HCT116 (cell line): ENCODE results near the gene CD9. TPM values are rescaled to one million over a fixed set of nuclear protein-coding genes. Genes with fewer than 3 reads are reported as not detected.

ENCODE experiments used
- ATAC-seq: fragments of 200-7000 bp; cut with Tn5 transposase; 2 replicates; pipeline ENCODE4 v1.9.1; 2020; ENCODE audit warnings: mild to moderate bottlenecking, moderate library complexity
- BruUV-seq: library from RNA; stranded (reverse); fragments of 400-500 nt; replicated peaks from 2 replicates; lab custom pipeline; 2021; lab: Mats Ljungman, UMichigan
- CTCF ChIA-PET: fragments of 300-600 bp; sonication (Branson Sonifier 250); formaldehyde crosslinking; loops from one replicate; lab custom pipeline; 2021; ENCODE audit warnings: antibody characterized with exemption; lab: Charles Lee
- POLR2A ChIA-PET: fragments of 300-600, 350-600 bp; sonication (Branson Sonifier 250); formaldehyde crosslinking; loops from one replicate; lab custom pipeline; 2021; ENCODE audit warnings: antibody characterized with exemption; lab: Charles Lee
- RAD21 ChIA-PET, 2 experiments: fragments of 300-600 bp; sonication (Branson Sonifier 250); formaldehyde crosslinking; loops; one replicate each; lab custom pipeline; 2023; ENCODE audit warnings: low total read pairs in 2 of 2; ENCODE audit not compliant: uncharacterized antibody in 2 of 2, unreplicated experiment in 2 of 2, low non-redundant PET in 1 of 2; lab: Charles Lee
- DNase-seq: peaks from one replicate; pipeline ENCODE4 v3.0.0-alpha.2; 2010; ENCODE audit warnings: low read depth, low spot score
- H2AFZ ChIP-seq: fragments of 200-600 bp; shearing (Covaris generic), sonication (generic); 2 replicates; pipeline ENCODE4 v1.6.1; 2017; ENCODE audit warnings: low read depth, mixed run types, mixed read lengths, antibody characterized with exemption, low read length; ENCODE audit not compliant: poor library complexity, severe bottlenecking
- H3K27ac ChIP-seq: 2 replicates; pipeline ENCODE4 v1.5.1; 2012; ENCODE audit warnings: low read depth, low read length
- H3K27me3 ChIP-seq: fragments of 200-600 bp; sonication (generic); 2 replicates; pipeline ENCODE4 v1.6.1; 2016; ENCODE audit warnings: mixed run types, low read length, mixed read lengths; ENCODE audit not compliant: insufficient read depth
- H3K36me3 ChIP-seq, 2 experiments: fragments of 200-500 bp in 1 of 2; fragments of 200-600 bp in 1 of 2; sonication (Bioruptor generic) in 1 of 2; sonication (generic) in 1 of 2; 2 replicates each; pipeline versions ENCODE4 v1.5.1 to v1.6.1; 2014 to 2016; ENCODE audit warnings: low read length in 2 of 2, inconsistent platforms in 1 of 2, mixed read lengths in 1 of 2, mixed run types in 1 of 2; ENCODE audit not compliant: insufficient read depth in 2 of 2, control insufficient read depth in 1 of 2
- H3K4me1 ChIP-seq, 2 experiments: fragments of 200-600 bp in 1 of 2; sonication (generic) in 1 of 2; 2 replicates each; pipeline versions ENCODE4 v1.5.1 to v1.6.1; 2012 to 2017; ENCODE audit warnings: low read length in 2 of 2, inconsistent platforms in 1 of 2, mild to moderate bottlenecking in 1 of 2, mixed read lengths in 1 of 2, mixed run types in 1 of 2, moderate library complexity in 1 of 2; ENCODE audit not compliant: insufficient read depth in 2 of 2, control insufficient read depth in 1 of 2
- H3K4me2 ChIP-seq: fragments of 200-600 bp; sonication (generic); 2 replicates; pipeline ENCODE4 v1.6.1; 2017; ENCODE audit warnings: mixed run types, low read length, mixed read lengths
- H3K4me3 ChIP-seq, 2 experiments: fragments of 200-600 bp in 1 of 2; sonication (generic) in 1 of 2; replicated peaks in 1 of 2; 2 replicates each; pipeline ENCODE4 v1.5.1; 2011 to 2016; ENCODE audit warnings: low read length in 2 of 2, control low read depth in 1 of 2, low read depth in 1 of 2, mild to moderate bottlenecking in 1 of 2, mixed read lengths in 1 of 2, mixed run types in 1 of 2
- H3K79me2 ChIP-seq: fragments of 200-600 bp; sonication (generic); 2 replicates; pipeline ENCODE4 v1.6.1; 2017; ENCODE audit warnings: mild to moderate bottlenecking, mixed run types, low read length, moderate library complexity, mixed read lengths; ENCODE audit not compliant: insufficient read depth
- H3K9ac ChIP-seq: fragments of 200-600 bp; sonication (generic); 2 replicates; pipeline ENCODE4 v1.6.1; 2016; ENCODE audit warnings: low read length, mixed read lengths
- H3K9me2 ChIP-seq: fragments of 200-600 bp; sonication (generic), shearing (Covaris generic); 2 replicates; pipeline ENCODE4 v1.6.1; 2017; ENCODE audit warnings: mixed run types, mild to moderate bottlenecking, moderate library complexity; ENCODE audit not compliant: insufficient read depth
- H3K9me3 ChIP-seq, 2 experiments: fragments of 200-500 bp in 1 of 2; fragments of 200-600 bp in 1 of 2; sonication (Bioruptor generic) in 1 of 2; sonication (generic) in 1 of 2; 2 replicates each; pipeline ENCODE4 v1.6.1; 2014 to 2017; ENCODE audit warnings: low read length in 2 of 2, mixed read lengths in 2 of 2, inconsistent platforms in 1 of 2, low read depth in 1 of 2, mild to moderate bottlenecking in 1 of 2, mixed run types in 1 of 2, moderate library complexity in 1 of 2; ENCODE audit not compliant: control insufficient read depth in 1 of 2, insufficient read depth in 1 of 2
- H4K20me1 ChIP-seq: fragments of 200-600 bp; sonication (generic), shearing (Covaris generic); 2 replicates; pipeline ENCODE4 v1.6.1; 2017; ENCODE audit warnings: mixed run types, mild to moderate bottlenecking, moderate library complexity; ENCODE audit not compliant: insufficient read depth
- EGR1 ChIP-seq: IDR thresholded peaks from 2 replicates; pipeline ENCODE4 v1.6.1; 2012; ENCODE audit warnings: low read depth
- ELF1 ChIP-seq: IDR thresholded peaks from 2 replicates; pipeline ENCODE4 v1.6.1; 2012; ENCODE audit warnings: low read depth, borderline replicate concordance
- POLR2AphosphoS5 ChIP-seq: IDR thresholded peaks from 2 replicates; pipeline ENCODE4 v1.6.1; 2011; ENCODE audit warnings: mild to moderate bottlenecking, low read depth, low read length, moderate library complexity
- TCF7L2 ChIP-seq: IDR thresholded peaks from 2 replicates; pipeline ENCODE4 v1.7.0; 2011; ENCODE audit warnings: borderline replicate concordance, inconsistent platforms; ENCODE audit not compliant: insufficient read depth, insufficient read length; ENCODE audit errors: extremely low read depth
- ZNF274 ChIP-seq: fragments of 200-500 bp; sonication (Bioruptor generic); IDR thresholded peaks from 2 replicates; pipeline ENCODE4 v1.6.1; 2014; ENCODE audit warnings: mild to moderate bottlenecking, low read depth, low read length, inconsistent platforms
- intact Hi-C: fragments of 100-400 bp; cut with micrococcal nuclease; formaldehyde crosslinking; loops from 2 replicates; pipeline ENCODE4 v1.10.0; 2022
- total RNA-seq: library from RNA; stranded (reverse); gene quantifications from one replicate; pipeline ENCODE4 v1.2.1, GENCODE V29; 2021; ENCODE audit not compliant: unreplicated experiment

The CD9 gene
- total RNA-seq, 1 experiment from 2014 or later, result 182 TPM

DNA sequence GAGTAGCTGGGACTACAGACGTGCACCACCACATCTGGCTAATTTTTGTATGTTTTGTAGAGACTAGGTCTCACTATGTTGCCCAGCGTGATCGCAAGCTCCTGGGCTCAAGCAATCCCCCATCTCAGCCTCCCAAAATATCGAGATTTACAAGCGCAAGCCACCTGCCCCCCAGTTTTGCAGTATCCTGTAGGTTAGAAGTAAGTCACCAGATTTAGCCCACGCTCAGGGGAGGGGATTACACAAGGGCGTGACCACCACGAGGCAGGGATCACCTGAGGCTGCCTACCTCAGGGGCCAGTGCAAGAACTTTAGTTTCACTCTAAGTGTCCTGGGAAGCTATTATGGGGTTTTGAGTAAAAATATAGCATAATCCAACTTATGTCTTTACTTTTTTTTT lies 71.1 kb downstream of the CD9 start:
- H3K4me3 ChIP-seq, result no peak overlapping the region
- H3K4me2 ChIP-seq, result no peak overlapping the region
- no peak overlapping the region for H2AFZ ChIP-seq
- no TSS peak for BruUV-seq
- ChIA-PET RAD21 (no interaction called here), CTCF (interaction anchor here (3.4 kb wide), 1 partner anchor 75 kb away, joined by 21 read pairs; no protein-coding TSS in a partner anchor), POLR2A (no interaction called here)
- intact Hi-C loops, result no loop called here
- H3K27ac ChIP-seq, result no peak overlapping the region
- TF ChIP-seq EGR1, result no peak
- no peaks in the 10 kb centered on the region for H3K79me2 ChIP-seq
- no peak overlapping the region for H3K9ac ChIP-seq
- no peaks in the 10 kb centered on the region for H3K36me3 ChIP-seq
- no peaks in the 10 kb centered on the region for H3K9me2 ChIP-seq
- H4K20me1 ChIP-seq, result no peaks in the 10 kb centered on the region
- no peaks in the 10 kb centered on the region for H3K9me3 ChIP-seq
- ATAC-seq (no peak), DNase-seq (no peak)
- H3K4me1 ChIP-seq, result peaks cover 36 to 37% of the 10 kb centered on the region in 2 experiments
- H3K27me3 ChIP-seq, result no peaks in the 10 kb centered on the region; the same call in 1 of the 2 replicates

DNA sequence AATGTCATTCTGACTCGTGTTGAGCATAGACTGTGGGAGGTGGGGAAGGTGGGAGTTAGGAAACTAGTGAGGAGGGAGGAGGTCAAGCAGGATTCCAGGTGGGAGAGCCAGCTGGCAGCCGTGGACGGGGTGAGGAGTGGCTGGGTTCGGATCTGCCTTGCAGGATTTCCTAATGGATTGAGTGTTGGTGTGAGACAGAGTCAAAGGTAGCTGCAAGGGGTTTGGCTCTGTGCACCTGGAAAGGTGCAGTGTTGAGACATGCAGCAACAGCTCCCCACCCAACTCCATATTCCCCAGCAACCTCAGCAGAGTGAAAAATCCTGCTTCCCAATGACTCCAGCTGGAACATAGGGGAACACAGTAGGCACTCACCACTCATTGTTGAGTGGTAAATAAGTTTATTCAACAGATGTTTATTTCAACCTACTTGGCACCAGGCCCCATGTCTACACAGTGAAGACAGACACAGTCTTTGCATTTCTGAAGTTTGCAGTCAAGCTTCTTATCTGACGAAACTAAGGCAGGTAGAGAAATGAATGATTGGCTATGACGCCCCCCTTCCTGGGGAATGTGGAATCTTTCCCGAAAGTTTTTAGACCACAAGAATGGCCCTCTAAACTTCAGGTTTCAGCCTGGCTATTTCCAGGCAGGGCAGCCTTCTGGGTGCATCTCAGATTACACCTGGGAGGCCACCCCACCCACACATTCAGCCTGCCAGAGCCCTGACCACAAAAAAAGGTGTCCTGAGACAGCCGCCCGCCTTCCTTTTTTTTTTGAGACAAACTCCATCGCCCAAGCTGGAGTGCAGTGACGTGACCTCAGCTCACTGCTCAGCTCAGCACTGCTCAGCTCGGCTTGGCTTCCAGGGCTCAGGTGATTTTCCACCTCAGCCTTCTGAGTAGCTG lies 72.4 kb downstream of the CD9 start:
- peak overlapping the region; percentile 84 for H3K27ac ChIP-seq
- ChIA-PET CTCF (interaction anchor here (1.0 to 3.4 kb wide), 4 partner anchors 12 to 193 kb away, joined by 3 to 21 read pairs (median 7); no protein-coding TSS in a partner anchor), RAD21 (interaction anchor here (0.6 to 1.3 kb wide), 3 partner anchors 71 to 179 kb away, joined by 3 to 4 read pairs (median 3); no protein-coding TSS in a partner anchor), POLR2A (interaction anchor here (1.3 to 1.4 kb wide), 2 partner anchors 22 to 188 kb away, joined by 3 read pairs; no protein-coding TSS in a partner anchor)
- H2AFZ ChIP-seq, result peak overlapping the region; percentile 66
- BruUV-seq, result no TSS peak
- TF ChIP-seq TCF7L2 (peak; percentile 89), POLR2AphosphoS5 (peak; percentile 29; the same call in 1 of the 2 replicates), ZNF274 (no peak), ELF1 (no peak)
- peak; percentile 85 for ATAC-seq
- H3K79me2 ChIP-seq, result no peaks in the 10 kb centered on the region
- peak overlapping the region; percentile 7 to 38 for H3K4me3 ChIP-seq
- peak overlapping the region; percentile 38 for H3K9ac ChIP-seq
- H3K4me1 ChIP-seq, result peaks cover 46 to 48% of the 10 kb centered on the region in 2 experiments
- no peaks in the 10 kb centered on the region for H3K9me2 ChIP-seq
- H3K27me3 ChIP-seq, result no peaks in the 10 kb centered on the region; the same call in 1 of the 2 replicates
- H3K4me2 ChIP-seq, result peak overlapping the region; percentile 73
- intact Hi-C loops, result no loop called here
- no peaks in the 10 kb centered on the region for H3K9me3 ChIP-seq
- DNase-seq, result peak; percentile 88
- H3K36me3 ChIP-seq, result no peaks in the 10 kb centered on the region
- H4K20me1 ChIP-seq, result no peaks in the 10 kb centered on the region
